ENCODE data around the gene DYNC1H1.
"Not testable (repeated sequence)": the region's sequence is repeated elsewhere in the genome, so short reads cannot be mapped to it uniquely, and the experiment has no call there.

DYNC1H1 gene

GRCh38 chr14:101963656-101964296 is 597 bp upstream of the DYNC1H1 start:
- no peak for DNase-seq (ENCODE audit: low read depth)

GRCh38 chr14:101965181-101965544 is 790 bp downstream of the DYNC1H1 start:
- DNase-seq (ENCODE audit: low read depth): no peak

- no peak for DNase-seq (ENCODE audit: low read depth)
Observed at GRCh38 chr14:101965770-101966722, 1.7 kb downstream of the DYNC1H1 start.

- no peak for DNase-seq (ENCODE audit: low read depth)
Observed at GRCh38 chr14:101966742-101967141, 2.4 kb downstream of the DYNC1H1 start.

GRCh38 chr14:101968186-101968585 is 3.8 kb downstream of the DYNC1H1 start:
- no peak for DNase-seq (ENCODE audit: low read depth)

GRCh38 chr14:101969481-101969880 is 5.1 kb downstream of the DYNC1H1 start:
- no peak for DNase-seq (ENCODE audit: low read depth)

GRCh38 chr14:101970830-101971400 is 6.5 kb downstream of the DYNC1H1 start:
- DNase-seq (ENCODE audit: low read depth): no peak

GRCh38 chr14:101971458-101971857 is 7.1 kb downstream of the DYNC1H1 start:
- not testable (repeated sequence) for DNase-seq (ENCODE audit: low read depth)

- DNase-seq (ENCODE audit: low read depth): peak; percentile 98
Observed at GRCh38 chr14:101972126-101972866, 7.9 kb downstream of the DYNC1H1 start.

- no peak for DNase-seq (ENCODE audit: low read depth)
Observed at GRCh38 chr14:101973356-101973755, 9.0 kb downstream of the DYNC1H1 start.

- no peak for DNase-seq (ENCODE audit: low read depth)
Observed at GRCh38 chr14:101975231-101975630, 10.9 kb downstream of the DYNC1H1 start.

- DNase-seq (ENCODE audit: low read depth): no peak
Observed at GRCh38 chr14:101977311-101978071, 13.1 kb downstream of the DYNC1H1 start.

- no peak for DNase-seq (ENCODE audit: low read depth)
Observed at GRCh38 chr14:101979666-101980065, 15.3 kb downstream of the DYNC1H1 start.

- DNase-seq (ENCODE audit: low read depth): no peak
Observed at GRCh38 chr14:101980251-101980650, 15.9 kb downstream of the DYNC1H1 start.

GRCh38 chr14:101980700-101981099 is 16.3 kb downstream of the DYNC1H1 start:
- peak; percentile 87 for DNase-seq (ENCODE audit: low read depth)

- DNase-seq (ENCODE audit: low read depth): no peak
Observed at GRCh38 chr14:101982621-101983020, 18.2 kb downstream of the DYNC1H1 start.

GRCh38 chr14:101984831-101985230 is 20.5 kb downstream of the DYNC1H1 start:
- not testable (repeated sequence) for DNase-seq (ENCODE audit: low read depth)

GRCh38 chr14:101985957-101986356 is 21.6 kb downstream of the DYNC1H1 start:
- no peak for DNase-seq (ENCODE audit: low read depth)

- no peak for DNase-seq (ENCODE audit: low read depth)
Observed at GRCh38 chr14:101986953-101987352, 22.6 kb downstream of the DYNC1H1 start.

GRCh38 chr14:101988377-101988776 is 24.0 kb downstream of the DYNC1H1 start:
- no peak for DNase-seq (ENCODE audit: low read depth)

- DNase-seq (ENCODE audit: low read depth): no peak
Observed at GRCh38 chr14:101991352-101991751, 27.0 kb downstream of the DYNC1H1 start.
